Brain microvascular endothelial cell (primary cell): Measurements from ENCODE around the gene LAMA3.

Source experiments
- DNase-seq: peaks from one replicate; pipeline ENCODE4 v3.0.0-alpha.2; 2020
- H3K27ac ChIP-seq: fragments of 250-450 bp; sonication (Bioruptor Pico); 2 replicates; pipeline ENCODE4 v1.5.1; 2020; ENCODE audit warnings: mild to moderate bottlenecking, moderate library complexity
- H3K27me3 ChIP-seq: fragments of 250-450 bp; sonication (Bioruptor Pico); replicated peaks from 2 replicates; pipeline ENCODE4 v1.5.1; 2020; ENCODE audit warnings: mild to moderate bottlenecking
- H3K36me3 ChIP-seq: fragments of 250-450 bp; sonication (Bioruptor Pico); replicated peaks from 2 replicates; pipeline ENCODE4 v1.5.1; 2020; ENCODE audit warnings: mild to moderate bottlenecking
- H3K4me3 ChIP-seq: 2 replicates; pipeline ENCODE4 v1.5.1; 2011; ENCODE audit warnings: low read depth, mild to moderate bottlenecking, control low read depth, low read length, moderate library complexity
- in situ Hi-C: cut with HindIII; loops from 2 replicates; pipeline ENCODE4 v1.10.0; 2017; ENCODE audit warnings: low sequenced_read_pairs, low pct_ligation_motif_present
- TF ChIP-seq, protein P1 (sequence below): IDR thresholded peaks from 2 replicates; pipeline ENCODE4 v1.5.1; 2011; ENCODE audit warnings: low read depth, mild to moderate bottlenecking, moderate library complexity, low read length, control low read depth, inconsistent platforms; ENCODE audit errors: missing control alignments

LAMA3 gene

DNA sequence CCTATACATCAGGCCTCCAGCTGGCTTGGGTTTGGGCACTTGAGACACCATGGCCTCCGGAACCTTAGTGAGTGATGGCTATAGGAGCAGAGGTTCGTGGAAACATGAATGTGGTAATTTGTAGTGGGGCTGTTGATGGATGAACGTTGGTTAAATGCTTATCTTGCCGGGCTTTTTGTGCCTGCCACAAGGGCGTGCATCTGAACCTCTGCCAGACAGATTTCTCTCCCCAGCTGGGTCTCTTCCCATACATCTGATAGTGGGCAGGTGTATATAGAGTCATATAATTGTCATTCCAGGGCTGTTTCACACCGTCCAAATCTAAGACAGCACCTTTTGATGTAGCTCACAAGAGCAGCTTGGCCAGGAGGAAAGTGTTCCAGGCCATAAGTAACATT, 14.7 kb downstream of the LAMA3 start:
- DNase-seq = no peak
- no peak overlapping the region for H3K4me3 ChIP-seq
- H3K36me3 ChIP-seq = no peaks in the 10 kb centered on the region
- in situ Hi-C loops = no loop called here
- H3K27ac ChIP-seq = no peak overlapping the region
- TF ChIP-seq, protein P1, sequence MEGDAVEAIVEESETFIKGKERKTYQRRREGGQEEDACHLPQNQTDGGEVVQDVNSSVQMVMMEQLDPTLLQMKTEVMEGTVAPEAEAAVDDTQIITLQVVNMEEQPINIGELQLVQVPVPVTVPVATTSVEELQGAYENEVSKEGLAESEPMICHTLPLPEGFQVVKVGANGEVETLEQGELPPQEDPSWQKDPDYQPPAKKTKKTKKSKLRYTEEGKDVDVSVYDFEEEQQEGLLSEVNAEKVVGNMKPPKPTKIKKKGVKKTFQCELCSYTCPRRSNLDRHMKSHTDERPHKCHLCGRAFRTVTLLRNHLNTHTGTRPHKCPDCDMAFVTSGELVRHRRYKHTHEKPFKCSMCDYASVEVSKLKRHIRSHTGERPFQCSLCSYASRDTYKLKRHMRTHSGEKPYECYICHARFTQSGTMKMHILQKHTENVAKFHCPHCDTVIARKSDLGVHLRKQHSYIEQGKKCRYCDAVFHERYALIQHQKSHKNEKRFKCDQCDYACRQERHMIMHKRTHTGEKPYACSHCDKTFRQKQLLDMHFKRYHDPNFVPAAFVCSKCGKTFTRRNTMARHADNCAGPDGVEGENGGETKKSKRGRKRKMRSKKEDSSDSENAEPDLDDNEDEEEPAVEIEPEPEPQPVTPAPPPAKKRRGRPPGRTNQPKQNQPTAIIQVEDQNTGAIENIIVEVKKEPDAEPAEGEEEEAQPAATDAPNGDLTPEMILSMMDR = no peak
- H3K27me3 ChIP-seq = no peaks in the 10 kb centered on the region

GRCh38 chr18:23704806-23705205, 15.6 kb downstream of the LAMA3 start:
- Histone ChIP-seq H3K27me3 (no peaks in the 10 kb centered on the region), H3K36me3 (no peaks in the 10 kb centered on the region), H3K27ac (no peak overlapping the region), H3K4me3 (no peak overlapping the region)
- no peak for DNase-seq
- TF ChIP-seq, protein P1 = no peak
- in situ Hi-C loops = no loop called here

DNA sequence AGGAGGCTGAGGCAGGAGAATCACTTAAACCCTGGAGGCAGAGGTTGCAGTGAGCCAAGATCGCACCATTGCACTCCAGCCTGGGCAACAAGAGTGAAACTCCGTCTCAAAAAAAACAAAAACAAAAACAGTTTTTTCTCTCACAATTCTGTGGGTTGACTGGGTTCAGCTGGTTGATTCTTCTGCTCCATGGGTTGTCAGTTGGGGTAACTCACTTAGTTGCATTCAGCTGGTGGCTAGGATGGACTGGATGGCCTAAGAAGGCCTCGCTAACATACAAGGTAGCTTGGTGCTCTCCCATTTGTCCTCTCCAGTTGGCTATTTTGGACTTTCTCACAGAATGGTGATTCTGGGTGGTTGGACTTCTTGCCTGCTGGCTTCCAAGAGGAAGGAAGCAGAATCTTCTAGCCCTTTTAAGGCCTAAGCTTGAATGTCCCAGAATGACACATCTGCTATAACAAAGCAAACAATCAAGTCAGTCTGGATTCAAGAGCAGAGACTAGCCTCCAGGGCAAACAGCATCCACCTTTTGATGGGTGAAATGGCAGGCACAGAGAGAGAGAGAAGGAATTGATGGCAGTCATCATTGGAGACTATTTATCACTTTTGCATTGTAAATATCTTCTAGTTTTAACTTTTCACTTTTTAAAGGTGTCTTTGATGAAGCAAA, 17.9 kb downstream of the LAMA3 start:
- TF ChIP-seq, protein P1 = no peak
- in situ Hi-C loops = no loop called here
- Histone ChIP-seq H3K27ac (no peak overlapping the region), H3K36me3 (no peaks in the 10 kb centered on the region), H3K4me3 (no peak overlapping the region), H3K27me3 (no peaks in the 10 kb centered on the region)
- DNase-seq = no peak

DNA sequence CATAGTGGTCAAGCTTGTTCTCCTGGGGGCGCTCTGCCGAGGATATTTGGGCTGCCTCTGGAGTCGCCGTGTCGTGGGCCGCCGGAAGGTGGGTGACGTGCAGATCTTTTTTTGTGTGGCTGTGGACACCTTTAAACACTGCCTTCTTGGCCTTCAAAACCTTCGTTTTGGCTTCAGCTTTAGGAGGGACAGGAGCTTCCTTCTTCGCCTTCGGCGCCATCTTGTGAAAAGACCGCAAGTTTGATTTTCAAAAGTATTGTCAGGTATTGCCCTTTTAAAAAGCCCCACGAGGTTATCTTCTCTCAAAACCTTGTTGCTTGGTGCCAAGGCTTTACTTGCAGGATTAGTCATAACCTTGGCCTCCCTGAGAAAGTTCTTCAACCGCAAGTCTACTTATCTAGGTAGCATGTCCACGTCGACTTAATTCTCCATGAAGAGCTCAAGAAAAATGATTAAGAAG, 20.8 kb downstream of the LAMA3 start:
- Histone ChIP-seq H3K4me3 (no peak overlapping the region), H3K27me3 (no peaks in the 10 kb centered on the region), H3K27ac (no peak overlapping the region), H3K36me3 (no peaks in the 10 kb centered on the region)
- in situ Hi-C loops = no loop called here
- TF ChIP-seq, protein P1 = no peak
- peak; percentile 35 for DNase-seq

DNA sequence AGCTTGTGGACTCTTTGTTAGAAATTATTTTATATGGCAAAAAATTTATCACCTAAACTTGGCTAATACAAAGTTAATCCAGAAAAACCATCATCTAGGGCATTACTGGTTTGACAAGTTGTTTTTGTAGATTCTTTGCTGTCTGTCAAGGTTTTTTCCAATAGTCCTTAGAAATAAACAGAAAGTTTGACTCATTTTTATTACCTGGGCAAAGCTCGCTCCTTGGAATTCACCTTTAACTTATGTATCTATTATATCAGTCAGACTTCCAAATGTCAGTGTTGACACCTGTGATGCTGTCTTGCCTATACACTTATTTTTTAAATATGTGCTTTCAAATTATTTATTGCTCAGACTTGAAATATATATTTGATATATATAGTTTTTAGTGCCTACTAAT, 21.7 kb downstream of the LAMA3 start:
- Histone ChIP-seq H3K36me3 (no peaks in the 10 kb centered on the region), H3K27me3 (no peaks in the 10 kb centered on the region), H3K27ac (no peak overlapping the region), H3K4me3 (no peak overlapping the region)
- in situ Hi-C loops = no loop called here
- TF ChIP-seq, protein P1 = no peak
- no peak for DNase-seq

GRCh38 chr18:23711426-23711825, 22.2 kb downstream of the LAMA3 start:
- DNase-seq = no peak
- no peaks in the 10 kb centered on the region for H3K27me3 ChIP-seq
- no peak overlapping the region for H3K4me3 ChIP-seq
- no peak overlapping the region for H3K27ac ChIP-seq
- TF ChIP-seq, protein P1 = no peak
- in situ Hi-C loops = no loop called here
- H3K36me3 ChIP-seq = no peaks in the 10 kb centered on the region
